Measurements from ENCODE around the gene DBN1. TPM values are rescaled to one million over a fixed set of nuclear protein-coding genes. Genes with fewer than 3 reads are reported as not detected.

DBN1 gene
- total and polyA plus RNA-seq, 9 donors = 18.4 to 91.6 (median 55.7) TPM

DNA sequence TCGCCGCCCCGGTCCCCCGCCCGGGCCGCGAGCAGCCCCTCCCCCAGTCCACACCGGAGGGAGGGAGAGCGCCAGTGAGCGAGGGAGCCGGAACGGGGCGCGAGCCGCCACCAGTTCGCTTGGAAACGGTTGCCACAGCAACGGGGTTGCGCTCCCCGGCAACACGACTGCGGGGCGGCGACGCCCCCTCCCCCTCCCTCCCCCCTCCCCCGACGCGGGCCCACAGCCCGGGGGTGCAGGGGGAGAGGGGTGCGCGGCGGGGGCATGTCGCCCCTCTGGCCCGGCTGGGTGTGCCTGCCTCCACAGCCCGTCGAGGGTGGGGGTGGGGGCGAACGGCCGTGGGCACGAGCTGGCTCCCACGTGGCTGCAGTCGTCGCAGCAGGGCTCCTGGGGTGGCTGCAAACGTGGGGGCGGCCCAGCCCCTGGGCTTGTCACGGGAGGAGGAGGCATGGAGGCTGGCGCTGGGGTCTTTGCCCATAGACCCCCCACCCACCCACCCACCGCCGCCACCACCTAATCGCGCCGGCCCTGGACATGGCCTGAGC, 26.3 kb downstream of the DBN1 start:
- no peak overlapping the region for H3K27ac ChIP-seq
- H3K4me1 ChIP-seq (ENCODE audit: insufficient read depth) = peaks cover 6% of the 10 kb centered on the region
- no peaks in the 10 kb centered on the region for H3K9me3 ChIP-seq
- H3K27me3 ChIP-seq = no peaks in the 10 kb centered on the region
- 1 to 2% methylated on average over 16 to 44 of the region's 52 CpGs; no CpG with 5 or more reads in 1 of the 3 donors for WGBS, 3 donors
- peak overlapping the region; percentile 42 for H3K4me3 ChIP-seq
- peak; percentile 50 to 70 (median 66) for DNase-seq
- intact Hi-C loops (cut with DNase I) = loop anchor here in 1 of 4 donors (5.0 kb wide), 1 partner anchor 40 kb away; the partner anchor contains the start of gene F12
- H3K36me3 ChIP-seq = no peaks in the 10 kb centered on the region
- TF ChIP-seq POLR2A (IDR thresholded peaks at IDR 0.05) = no peak
- no peak for TF ChIP-seq EP300 (IDR thresholded peaks at IDR 0.05)
- no peak for TF ChIP-seq CTCF (IDR thresholded peaks at IDR 0.05)

DNA sequence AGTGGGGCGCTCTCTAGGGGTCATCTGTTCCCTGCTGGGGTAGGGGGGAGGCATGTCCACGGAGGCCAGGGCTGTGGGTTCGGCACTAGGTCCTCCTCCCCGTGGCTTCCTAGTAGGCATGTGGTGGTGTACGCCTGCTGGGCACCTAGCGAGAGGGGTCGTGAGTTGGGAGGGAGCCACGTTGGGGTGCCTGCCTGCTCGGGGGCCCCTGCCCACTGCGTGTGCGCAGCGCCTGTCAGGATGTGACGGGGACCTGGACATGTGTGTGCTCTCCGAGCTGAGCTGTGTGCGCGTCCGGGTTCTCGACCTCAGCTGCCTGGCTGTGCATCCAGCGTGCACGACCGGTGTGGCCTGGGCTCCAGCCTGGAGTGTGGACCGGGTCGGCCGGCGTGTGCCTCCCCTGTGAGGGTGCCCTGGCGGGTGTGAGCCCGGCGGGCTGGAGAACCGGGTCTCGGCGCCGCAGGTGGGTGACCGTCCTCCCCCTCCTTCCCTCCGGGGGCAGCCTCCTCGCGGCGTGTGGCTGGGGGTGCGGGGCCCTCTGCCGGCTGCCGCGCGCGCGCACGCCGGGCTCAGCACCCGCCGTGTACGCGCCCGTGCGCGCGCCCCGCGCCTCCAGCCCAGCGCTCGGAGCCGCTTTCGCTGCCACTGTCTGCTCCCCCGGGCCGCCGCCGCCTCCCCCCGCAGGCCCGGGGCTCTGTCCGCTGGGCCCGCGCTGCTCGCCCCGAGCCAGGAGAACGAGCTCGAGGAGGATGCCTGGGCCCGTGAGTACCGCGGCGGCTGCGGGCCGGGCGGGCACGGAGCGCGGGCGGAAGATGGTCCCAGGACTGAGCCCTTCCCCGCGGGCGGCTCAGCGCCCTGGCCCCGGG, 27.0 kb downstream of the DBN1 start, which contains the start of gene PRR7:
Gene PRR7 (plus strand): TSS at position 615 of the 866 bp plus-strand sequence. CDS start 8,254 bp downstream, outside the sequence.
- peaks cover 6% of the 10 kb centered on the region for H3K4me1 ChIP-seq (ENCODE audit: insufficient read depth)
- peak within 1 kb of the TSS; percentile 42 for H3K4me3 ChIP-seq
- no peaks in the 10 kb centered on the region for H3K9me3 ChIP-seq
- intact Hi-C loops (cut with DNase I) = loop anchor here in 1 of 4 donors (5.0 kb wide), 1 partner anchor 39 kb away; the partner anchor contains the start of gene F12
- H3K36me3 ChIP-seq = no peaks in the 10 kb centered on the region
- TF ChIP-seq POLR2A (IDR thresholded peaks at IDR 0.05) (no peak), CTCF (IDR thresholded peaks at IDR 0.05) (peak in 2 of 3 donors; percentile 8 to 9), EP300 (IDR thresholded peaks at IDR 0.05) (no peak)
- no peaks in the 10 kb centered on the region for H3K27me3 ChIP-seq
- DNase-seq = peak; percentile 55 to 80 (median 69)
- 0% methylated on average over 27 to 87 of the region's 89 CpGs for WGBS, 3 donors
- H3K27ac ChIP-seq = no peak within 1 kb of the TSS

DNA sequence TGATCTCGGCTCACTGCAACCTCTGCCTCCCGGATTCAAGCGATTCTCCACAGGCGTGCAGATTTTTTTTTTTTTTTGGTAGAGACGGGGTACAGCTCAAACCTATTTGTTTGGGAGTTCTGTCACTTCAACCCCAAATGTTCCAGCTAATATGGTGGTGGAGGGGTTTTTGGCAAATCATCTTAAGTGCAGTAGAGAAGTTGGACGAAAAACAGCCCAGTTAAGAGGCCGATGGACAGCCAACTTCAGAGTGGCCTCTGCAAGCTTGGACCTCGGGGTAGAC, 27.6 kb downstream of the DBN1 start:
- Histone ChIP-seq H3K4me1 (ENCODE audit: insufficient read depth) (peaks cover 6% of the 10 kb centered on the region), H3K27ac (no peak overlapping the region), H3K4me3 (no peak overlapping the region), H3K36me3 (no peaks in the 10 kb centered on the region), H3K27me3 (no peaks in the 10 kb centered on the region), H3K9me3 (no peaks in the 10 kb centered on the region)
- TF ChIP-seq CTCF (IDR thresholded peaks at IDR 0.05) (no peak), POLR2A (IDR thresholded peaks at IDR 0.05) (no peak), EP300 (IDR thresholded peaks at IDR 0.05) (no peak)
- intact Hi-C loops (cut with DNase I) = loop anchor here in 1 of 4 donors (5.0 kb wide), 1 partner anchor 39 kb away; the partner anchor contains the start of gene F12
- 1 to 2% (median 1%) methylated on average over 8 of the region's 8 CpGs for WGBS, 3 donors
- no peak for DNase-seq

DNA sequence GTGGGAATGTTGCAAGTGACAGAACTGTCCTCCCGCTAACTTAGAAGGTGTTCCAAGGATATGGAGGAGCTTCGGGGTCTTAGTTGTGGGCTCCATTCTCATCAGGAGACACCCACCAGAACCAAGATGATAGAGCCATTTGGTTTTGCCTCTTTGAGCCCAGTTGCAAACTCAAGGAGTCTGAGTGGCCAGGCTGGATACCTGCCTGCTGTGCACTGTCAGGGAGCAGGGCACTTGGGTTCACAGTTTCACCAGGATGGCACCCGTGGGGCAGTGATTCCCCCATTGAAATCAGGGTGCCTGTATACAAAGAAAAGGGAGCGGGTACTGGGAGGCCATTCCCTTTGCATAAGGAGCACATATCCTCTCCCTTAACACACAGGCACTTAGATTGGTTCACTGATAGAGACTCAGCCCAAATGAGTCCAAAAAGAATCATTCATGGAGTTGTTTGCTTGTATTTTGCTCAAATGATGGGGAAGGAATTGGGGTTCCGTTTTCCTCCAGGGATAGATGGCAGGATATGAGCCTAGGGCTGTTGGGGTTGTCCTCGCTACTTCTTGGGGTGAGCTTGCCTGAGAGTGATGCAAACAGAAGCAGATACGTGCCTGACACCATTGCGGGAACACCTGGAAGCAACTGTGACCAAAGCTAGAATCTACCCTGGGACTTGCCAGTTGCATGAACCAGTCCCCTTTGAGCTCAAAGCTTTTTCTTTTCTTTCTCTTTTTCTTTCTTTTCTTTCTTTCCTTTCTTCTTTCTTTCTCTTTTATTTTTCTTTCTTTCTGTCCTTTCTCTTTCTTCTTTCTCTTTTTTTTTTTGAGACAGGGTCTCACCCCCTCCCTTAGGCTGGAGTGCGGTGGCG, 28.1 kb downstream of the DBN1 start:
- intact Hi-C loops (cut with DNase I) = loop anchor here in 1 of 4 donors (5.0 kb wide), 1 partner anchor 38 kb away; the partner anchor contains the start of gene F12
- Histone ChIP-seq H3K36me3 (no peaks in the 10 kb centered on the region), H3K4me1 (ENCODE audit: insufficient read depth) (peaks cover 6% of the 10 kb centered on the region), H3K27ac (no peak overlapping the region), H3K27me3 (no peaks in the 10 kb centered on the region), H3K4me3 (no peak overlapping the region), H3K9me3 (no peaks in the 10 kb centered on the region)
- TF ChIP-seq POLR2A (IDR thresholded peaks at IDR 0.05) (no peak), EP300 (IDR thresholded peaks at IDR 0.05) (no peak), CTCF (IDR thresholded peaks at IDR 0.05) (no peak)
- DNase-seq = no peak
- 39 to 47% (median 44%) methylated on average over 10 of the region's 10 CpGs for WGBS, 3 donors

All from ovary (tissue), 9 donors.